K562 (cell line): ENCODE measurements around the gene SLC6A9. TPM values are rescaled to one million over a fixed set of nuclear protein-coding genes. Genes with fewer than 3 reads are reported as not detected.

Experiments
- GTF2F1 ChIP-seq: IDR thresholded peaks from 2 replicates; pipeline ENCODE4 v1.6.1; 2011; ENCODE audit warnings: low read depth, low read length, improper control_type of control experiment
- STAT5B ChIP-seq: fragments of 250-450 bp; sonication (Bioruptor Pico); IDR thresholded peaks from 2 replicates; pipeline ENCODE4 v1.8.0; 2021; ENCODE audit warnings: mild to moderate bottlenecking, inconsistent platforms
- ZNF785 ChIP-seq: fragments of 250-450 bp; sonication (Bioruptor Pico); IDR thresholded peaks from 2 replicates; pipeline ENCODE4 v1.4.0; 2020; ENCODE audit warnings: mild to moderate bottlenecking
- polyA plus RNA-seq, 8 experiments: library from polyadenylated mRNA; depleted of rRNA in 4 of 8; stranded (reverse) in 5 of 8; unstranded in 3 of 8; fragments of >200 nt; fragmentation: Nextera tagmentation in 2 of 8; fragmentation: Illumina TruSeq in 1 of 8; extraction: Ambion mirVana in 2 of 8; extraction: Trizol in 1 of 8; gene quantifications; 2 replicates each; pipeline versions ENCODE4 v1.2.1 to v1.2.3, GENCODE V29; 2011 to 2014; ENCODE audit warnings: inconsistent platforms in 1 of 8, missing spikeins in 1 of 8
- total RNA-seq, 7 experiments: library from RNA; depleted of rRNA in 6 of 7; stranded (reverse); fragments of >200 nt in 6 of 7; fragmentation: Illumina TruSeq in 2 of 7; extraction: Trizol in 2 of 7; gene quantifications; 2 replicates each; pipeline versions ENCODE4 v1.2.1 to v1.2.3, GENCODE V29; 2011 to 2021; ENCODE audit warnings: low replicate concordance in 1 of 7
- TF ChIP-seq, protein P1 (sequence below): fragments of 200-600 bp; sonication (generic); IDR thresholded peaks from one replicate; pipeline ENCODE4 v1.6.1; 2012; ENCODE audit warnings: mild to moderate bottlenecking, low read depth, low read length, inconsistent platforms
- TF ChIP-seq, protein P2 (sequence below): sonication (generic); IDR thresholded peaks from 2 replicates; pipeline ENCODE4 v1.6.1; 2016

SLC6A9 gene
- total and polyA plus RNA-seq, 9 of the 15 experiments (the other 6 are each of a cell fraction or from before 2014, with no cell fraction given) = 0.17 to 18.7 (median 2.9) TPM

- TF ChIP-seq, protein P1, sequence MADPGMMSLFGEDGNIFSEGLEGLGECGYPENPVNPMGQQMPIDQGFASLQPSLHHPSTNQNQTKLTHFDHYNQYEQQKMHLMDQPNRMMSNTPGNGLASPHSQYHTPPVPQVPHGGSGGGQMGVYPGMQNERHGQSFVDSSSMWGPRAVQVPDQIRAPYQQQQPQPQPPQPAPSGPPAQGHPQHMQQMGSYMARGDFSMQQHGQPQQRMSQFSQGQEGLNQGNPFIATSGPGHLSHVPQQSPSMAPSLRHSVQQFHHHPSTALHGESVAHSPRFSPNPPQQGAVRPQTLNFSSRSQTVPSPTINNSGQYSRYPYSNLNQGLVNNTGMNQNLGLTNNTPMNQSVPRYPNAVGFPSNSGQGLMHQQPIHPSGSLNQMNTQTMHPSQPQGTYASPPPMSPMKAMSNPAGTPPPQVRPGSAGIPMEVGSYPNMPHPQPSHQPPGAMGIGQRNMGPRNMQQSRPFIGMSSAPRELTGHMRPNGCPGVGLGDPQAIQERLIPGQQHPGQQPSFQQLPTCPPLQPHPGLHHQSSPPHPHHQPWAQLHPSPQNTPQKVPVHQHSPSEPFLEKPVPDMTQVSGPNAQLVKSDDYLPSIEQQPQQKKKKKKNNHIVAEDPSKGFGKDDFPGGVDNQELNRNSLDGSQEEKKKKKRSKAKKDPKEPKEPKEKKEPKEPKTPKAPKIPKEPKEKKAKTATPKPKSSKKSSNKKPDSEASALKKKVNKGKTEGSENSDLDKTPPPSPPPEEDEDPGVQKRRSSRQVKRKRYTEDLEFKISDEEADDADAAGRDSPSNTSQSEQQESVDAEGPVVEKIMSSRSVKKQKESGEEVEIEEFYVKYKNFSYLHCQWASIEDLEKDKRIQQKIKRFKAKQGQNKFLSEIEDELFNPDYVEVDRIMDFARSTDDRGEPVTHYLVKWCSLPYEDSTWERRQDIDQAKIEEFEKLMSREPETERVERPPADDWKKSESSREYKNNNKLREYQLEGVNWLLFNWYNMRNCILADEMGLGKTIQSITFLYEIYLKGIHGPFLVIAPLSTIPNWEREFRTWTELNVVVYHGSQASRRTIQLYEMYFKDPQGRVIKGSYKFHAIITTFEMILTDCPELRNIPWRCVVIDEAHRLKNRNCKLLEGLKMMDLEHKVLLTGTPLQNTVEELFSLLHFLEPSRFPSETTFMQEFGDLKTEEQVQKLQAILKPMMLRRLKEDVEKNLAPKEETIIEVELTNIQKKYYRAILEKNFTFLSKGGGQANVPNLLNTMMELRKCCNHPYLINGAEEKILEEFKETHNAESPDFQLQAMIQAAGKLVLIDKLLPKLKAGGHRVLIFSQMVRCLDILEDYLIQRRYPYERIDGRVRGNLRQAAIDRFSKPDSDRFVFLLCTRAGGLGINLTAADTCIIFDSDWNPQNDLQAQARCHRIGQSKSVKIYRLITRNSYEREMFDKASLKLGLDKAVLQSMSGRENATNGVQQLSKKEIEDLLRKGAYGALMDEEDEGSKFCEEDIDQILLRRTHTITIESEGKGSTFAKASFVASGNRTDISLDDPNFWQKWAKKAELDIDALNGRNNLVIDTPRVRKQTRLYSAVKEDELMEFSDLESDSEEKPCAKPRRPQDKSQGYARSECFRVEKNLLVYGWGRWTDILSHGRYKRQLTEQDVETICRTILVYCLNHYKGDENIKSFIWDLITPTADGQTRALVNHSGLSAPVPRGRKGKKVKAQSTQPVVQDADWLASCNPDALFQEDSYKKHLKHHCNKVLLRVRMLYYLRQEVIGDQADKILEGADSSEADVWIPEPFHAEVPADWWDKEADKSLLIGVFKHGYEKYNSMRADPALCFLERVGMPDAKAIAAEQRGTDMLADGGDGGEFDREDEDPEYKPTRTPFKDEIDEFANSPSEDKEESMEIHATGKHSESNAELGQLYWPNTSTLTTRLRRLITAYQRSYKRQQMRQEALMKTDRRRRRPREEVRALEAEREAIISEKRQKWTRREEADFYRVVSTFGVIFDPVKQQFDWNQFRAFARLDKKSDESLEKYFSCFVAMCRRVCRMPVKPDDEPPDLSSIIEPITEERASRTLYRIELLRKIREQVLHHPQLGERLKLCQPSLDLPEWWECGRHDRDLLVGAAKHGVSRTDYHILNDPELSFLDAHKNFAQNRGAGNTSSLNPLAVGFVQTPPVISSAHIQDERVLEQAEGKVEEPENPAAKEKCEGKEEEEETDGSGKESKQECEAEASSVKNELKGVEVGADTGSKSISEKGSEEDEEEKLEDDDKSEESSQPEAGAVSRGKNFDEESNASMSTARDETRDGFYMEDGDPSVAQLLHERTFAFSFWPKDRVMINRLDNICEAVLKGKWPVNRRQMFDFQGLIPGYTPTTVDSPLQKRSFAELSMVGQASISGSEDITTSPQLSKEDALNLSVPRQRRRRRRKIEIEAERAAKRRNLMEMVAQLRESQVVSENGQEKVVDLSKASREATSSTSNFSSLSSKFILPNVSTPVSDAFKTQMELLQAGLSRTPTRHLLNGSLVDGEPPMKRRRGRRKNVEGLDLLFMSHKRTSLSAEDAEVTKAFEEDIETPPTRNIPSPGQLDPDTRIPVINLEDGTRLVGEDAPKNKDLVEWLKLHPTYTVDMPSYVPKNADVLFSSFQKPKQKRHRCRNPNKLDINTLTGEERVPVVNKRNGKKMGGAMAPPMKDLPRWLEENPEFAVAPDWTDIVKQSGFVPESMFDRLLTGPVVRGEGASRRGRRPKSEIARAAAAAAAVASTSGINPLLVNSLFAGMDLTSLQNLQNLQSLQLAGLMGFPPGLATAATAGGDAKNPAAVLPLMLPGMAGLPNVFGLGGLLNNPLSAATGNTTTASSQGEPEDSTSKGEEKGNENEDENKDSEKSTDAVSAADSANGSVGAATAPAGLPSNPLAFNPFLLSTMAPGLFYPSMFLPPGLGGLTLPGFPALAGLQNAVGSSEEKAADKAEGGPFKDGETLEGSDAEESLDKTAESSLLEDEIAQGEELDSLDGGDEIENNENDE = no peak
- no peak for TF ChIP-seq GTF2F1
- TF ChIP-seq, protein P2, sequence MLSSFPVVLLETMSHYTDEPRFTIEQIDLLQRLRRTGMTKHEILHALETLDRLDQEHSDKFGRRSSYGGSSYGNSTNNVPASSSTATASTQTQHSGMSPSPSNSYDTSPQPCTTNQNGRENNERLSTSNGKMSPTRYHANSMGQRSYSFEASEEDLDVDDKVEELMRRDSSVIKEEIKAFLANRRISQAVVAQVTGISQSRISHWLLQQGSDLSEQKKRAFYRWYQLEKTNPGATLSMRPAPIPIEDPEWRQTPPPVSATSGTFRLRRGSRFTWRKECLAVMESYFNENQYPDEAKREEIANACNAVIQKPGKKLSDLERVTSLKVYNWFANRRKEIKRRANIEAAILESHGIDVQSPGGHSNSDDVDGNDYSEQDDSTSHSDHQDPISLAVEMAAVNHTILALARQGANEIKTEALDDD = 0 out of 2 replicates have a peak, but pooled peaks have one; percentile 6
- no peak for TF ChIP-seq ZNF785 (CRISPR knock-in tag)
- TF ChIP-seq STAT5B (CRISPR knock-in tag) = no peak
- TF ChIP-seq, all 486 proteins: peak for 16
Measured at GRCh38 chr1:44048532-44049215, 17.4 kb upstream of the SLC6A9 start (continued).
